ENCODE measurements around the gene ATP5F1E.
"Not testable (repeated sequence)": the region's sequence is repeated elsewhere in the genome, so short reads cannot be mapped to it uniquely, and the experiment has no call there.

Gene ATP5F1E

GRCh38 chr20:58985656-58986055 is 46.5 kb downstream of the ATP5F1E start:
- H4K20me1 ChIP-seq: peaks cover 64% of the 10 kb centered on the region
- H3K4me1 ChIP-seq: peaks cover 32% of the 10 kb centered on the region
- H3K27ac ChIP-seq: no peak overlapping the region
- H3K4me2 ChIP-seq: no peak overlapping the region
- TF ChIP-seq Cebpa-rat (IDR thresholded peaks at IDR 0.05): no peak
- no peak overlapping the region for H3K4me3 ChIP-seq
- peaks cover 68% of the 10 kb centered on the region for H3K36me3 ChIP-seq
- no peaks in the 10 kb centered on the region for H3K9me3 ChIP-seq
- no peak overlapping the region for H3K9ac ChIP-seq
- H3K27me3 ChIP-seq: no peaks in the 10 kb centered on the region

DNA sequence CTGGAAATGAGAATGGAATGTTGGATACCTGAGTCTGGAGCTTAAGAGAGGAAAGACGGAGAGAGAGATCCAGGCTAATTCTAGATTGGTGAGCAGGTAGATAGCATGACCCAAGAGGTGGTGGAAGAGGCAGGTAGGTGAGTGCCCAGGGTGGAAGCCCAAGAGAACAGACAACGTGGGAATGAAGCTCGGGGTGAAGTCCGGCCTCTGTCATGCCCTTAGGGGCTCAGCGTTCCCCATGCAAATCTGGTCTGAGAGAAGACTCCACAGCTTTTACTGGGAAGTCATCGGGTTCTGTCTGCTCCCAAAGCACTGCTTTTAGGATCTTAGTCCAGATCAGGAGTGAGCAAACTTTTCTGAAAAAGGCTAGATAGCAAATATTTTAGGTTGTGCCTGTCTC is 47.4 kb downstream of the ATP5F1E start:
- Histone ChIP-seq H3K27ac (no peak overlapping the region), H3K4me1 (peaks cover 38% of the 10 kb centered on the region), H3K9me3 (no peaks in the 10 kb centered on the region), H3K4me3 (no peak overlapping the region), H3K36me3 (peaks cover 58% of the 10 kb centered on the region), H4K20me1 (peaks cover 64% of the 10 kb centered on the region), H3K4me2 (peak overlapping the region; percentile 90), H3K9ac (peak overlapping the region; percentile 10; the same call in 1 of the 2 replicates), H3K27me3 (no peaks in the 10 kb centered on the region)
- no peak for TF ChIP-seq Cebpa-rat (IDR thresholded peaks at IDR 0.05)

DNA sequence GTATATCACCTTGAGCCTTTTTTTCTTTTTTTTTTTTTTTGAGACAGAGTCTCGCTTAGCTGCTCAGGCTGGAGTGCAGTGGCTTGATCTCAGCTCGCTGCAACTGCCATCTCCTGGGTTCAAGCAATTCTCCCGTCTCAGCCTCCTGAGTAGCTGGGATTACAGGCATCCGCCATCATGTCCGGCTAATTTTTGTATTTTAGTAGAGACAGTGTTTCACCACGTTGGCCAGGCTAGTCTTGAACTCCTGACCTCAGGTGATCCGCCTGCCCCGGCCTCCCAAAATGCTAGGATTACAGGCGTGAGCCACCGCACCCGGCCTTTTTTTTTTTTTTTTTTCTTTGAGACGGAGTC is 49.0 kb downstream of the ATP5F1E start:
- peaks cover 38% of the 10 kb centered on the region for H3K4me1 ChIP-seq
- not testable (repeated sequence) for H3K9me3 ChIP-seq, H3K27me3 ChIP-seq, H3K9ac ChIP-seq, H3K4me3 ChIP-seq, H3K27ac ChIP-seq
- peak overlapping the region; percentile 90; the same call in 1 of the 2 replicates for H3K4me2 ChIP-seq
- peaks cover 42% of the 10 kb centered on the region for H3K36me3 ChIP-seq
- H4K20me1 ChIP-seq: peaks cover 58% of the 10 kb centered on the region

DNA sequence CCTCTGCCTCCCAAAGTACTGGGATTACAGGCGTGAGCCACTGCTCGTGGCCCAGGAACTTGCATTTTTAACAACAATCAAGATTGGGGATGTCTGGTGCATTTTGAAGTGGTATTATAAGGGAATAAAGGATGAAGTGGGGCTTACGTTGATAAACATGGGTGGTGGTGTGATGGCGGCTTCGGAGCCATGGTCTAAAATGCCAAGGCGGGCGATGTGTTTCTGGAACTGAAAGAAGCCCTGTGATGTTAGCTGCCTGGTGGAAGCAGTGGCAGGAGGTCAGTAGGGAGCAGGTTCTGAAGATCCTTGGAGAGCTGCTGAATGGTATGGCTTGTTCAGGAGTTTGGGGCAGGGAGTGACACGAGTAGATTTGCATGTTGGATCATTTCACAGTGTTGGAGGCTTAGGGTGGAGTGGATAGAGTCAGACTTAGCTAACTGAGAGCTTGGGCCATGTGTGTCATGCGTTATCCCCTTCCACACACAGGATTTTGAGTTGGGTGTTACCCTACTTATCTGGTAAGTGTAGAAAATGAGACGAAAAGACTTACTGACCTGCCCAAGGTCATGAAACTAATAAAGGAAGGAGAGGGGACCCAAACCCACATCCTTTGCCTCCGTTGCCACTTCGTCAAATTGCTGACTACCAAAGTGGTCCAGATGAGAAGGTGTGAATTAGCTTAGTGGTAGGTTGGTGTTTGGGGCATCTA is 49.6 kb downstream of the ATP5F1E start:
- Histone ChIP-seq H3K9ac (peak overlapping the region; percentile 93), H3K4me1 (peaks cover 38% of the 10 kb centered on the region), H4K20me1 (peaks cover 53% of the 10 kb centered on the region), H3K9me3 (no peaks in the 10 kb centered on the region), H3K4me2 (peak overlapping the region; percentile 90), H3K27me3 (no peaks in the 10 kb centered on the region), H3K36me3 (peaks cover 37% of the 10 kb centered on the region), H3K27ac (no peak overlapping the region), H3K4me3 (peak overlapping the region; percentile 91)
- TF ChIP-seq Cebpa-rat (IDR thresholded peaks at IDR 0.05): no peak

DNA sequence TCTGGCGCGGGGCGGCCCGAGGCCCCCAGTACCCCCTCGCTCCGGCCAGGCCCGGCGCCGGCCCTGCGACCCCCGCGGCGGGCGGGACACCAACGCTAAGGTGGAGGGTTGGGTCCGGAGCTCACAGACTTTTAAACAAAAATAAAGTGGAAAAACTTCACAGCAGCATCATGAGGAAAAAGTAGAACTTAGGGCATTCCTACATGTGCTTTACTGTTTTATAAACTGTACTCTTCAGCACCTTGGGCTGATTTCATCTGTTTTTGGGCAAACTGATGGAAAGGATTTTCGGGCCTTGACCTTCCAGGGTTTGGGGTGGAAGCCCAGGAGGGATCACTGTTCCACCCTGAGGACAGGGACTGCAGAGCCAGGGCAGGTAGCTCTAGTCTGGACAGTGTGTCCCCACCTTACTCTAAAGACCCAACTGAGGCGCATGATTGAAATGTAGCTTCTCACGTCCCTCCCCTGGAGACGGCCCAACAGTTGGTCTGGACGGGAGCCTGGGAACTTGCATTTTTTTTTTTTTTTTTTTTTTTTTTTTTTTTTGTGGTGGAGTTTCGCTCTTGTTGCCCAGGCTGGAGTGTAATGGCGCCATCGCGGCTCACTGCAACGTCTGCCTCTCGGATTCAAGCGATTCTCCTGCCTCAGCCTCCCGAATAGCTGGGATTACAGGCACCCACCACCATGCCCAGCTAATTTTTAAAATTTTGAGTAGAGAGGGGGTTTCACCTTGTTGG is 50.3 kb downstream of the ATP5F1E start:
- peaks cover 46% of the 10 kb centered on the region for H4K20me1 ChIP-seq
- 0 out of 2 replicates have a peak, but pooled peaks cover under 1% of the 10 kb centered on the region for H3K9me3 ChIP-seq
- H3K9ac ChIP-seq: peak overlapping the region; percentile 93
- peaks cover 38% of the 10 kb centered on the region for H3K4me1 ChIP-seq
- H3K4me2 ChIP-seq: peak overlapping the region; percentile 90
- TF ChIP-seq Cebpa-rat (IDR thresholded peaks at IDR 0.05): no peak
- H3K36me3 ChIP-seq: peaks cover 29% of the 10 kb centered on the region
- peak overlapping the region; percentile 91 for H3K4me3 ChIP-seq
- no peaks in the 10 kb centered on the region for H3K27me3 ChIP-seq
- peak overlapping the region; percentile 96 for H3K27ac ChIP-seq

DNA sequence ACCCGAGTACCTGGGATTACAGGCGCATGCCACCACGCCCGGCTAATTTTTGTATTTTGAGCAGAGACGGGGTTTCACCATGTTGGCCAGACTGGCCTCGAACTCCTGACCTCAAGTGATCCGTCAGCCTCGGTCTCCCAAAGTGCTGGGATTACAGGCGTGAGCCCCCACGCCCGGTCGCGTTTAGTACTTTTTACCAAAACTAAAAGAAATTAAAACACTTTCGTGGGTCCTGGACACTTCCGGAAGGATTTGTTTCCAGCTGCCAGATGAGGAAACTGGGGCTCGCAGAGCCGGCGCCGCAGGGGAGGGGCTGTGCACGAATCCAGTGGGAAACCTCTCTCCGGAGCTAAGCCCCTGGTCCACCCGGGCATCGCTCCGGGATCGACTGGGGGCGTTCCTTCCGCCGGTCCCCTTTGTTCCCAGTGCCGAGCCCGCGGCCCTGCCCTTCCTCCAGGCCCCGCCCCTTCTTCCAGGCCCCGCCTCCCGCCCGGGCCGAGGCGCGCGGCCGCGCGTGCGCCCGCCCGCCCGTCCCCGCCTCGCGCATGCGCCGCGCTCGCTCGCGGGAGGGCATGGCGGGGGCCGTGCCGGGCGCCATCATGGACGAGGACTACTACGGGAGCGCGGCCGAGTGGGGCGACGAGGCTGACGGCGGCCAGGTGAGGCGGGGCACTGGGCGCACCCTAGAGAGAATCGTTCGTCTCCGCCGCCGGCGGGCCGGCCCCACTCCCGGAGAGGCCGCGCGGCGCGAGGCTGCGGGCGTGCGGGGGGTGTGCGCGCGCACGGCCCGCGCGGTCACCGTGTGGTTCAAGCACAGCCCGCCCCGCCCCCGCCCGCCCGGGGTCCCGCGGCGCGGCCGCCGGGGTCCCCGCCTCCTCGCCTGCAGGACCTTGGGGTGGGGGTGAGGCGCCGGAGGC is 51.2 kb downstream of the ATP5F1E start, which contains the start of gene NELFCD:
TSS of gene NELFCD (plus strand) at position 546 of the 917 bp plus-strand sequence. CDS start at position 600, 54 bp downstream.
- TF ChIP-seq Cebpa-rat (IDR thresholded peaks at IDR 0.05): no peak
- H3K4me1 ChIP-seq: peaks cover 38% of the 10 kb centered on the region
- peaks cover 21% of the 10 kb centered on the region for H3K36me3 ChIP-seq
- peak within 1 kb of the TSS; percentile 90 for H3K4me2 ChIP-seq
- peaks cover 8% of the 10 kb centered on the region for H3K9me3 ChIP-seq
- no peaks in the 10 kb centered on the region for H3K27me3 ChIP-seq
- peak within 1 kb of the TSS; percentile 96 for H3K27ac ChIP-seq
- peaks cover 37% of the 10 kb centered on the region for H4K20me1 ChIP-seq
- H3K9ac ChIP-seq: peak within 1 kb of the TSS; percentile 93
- H3K4me3 ChIP-seq: peak within 1 kb of the TSS; percentile 91

- no peak for TF ChIP-seq Cebpa-rat (IDR thresholded peaks at IDR 0.05)
- Histone ChIP-seq H3K4me2 (no peak overlapping the region), H3K27ac (no peak overlapping the region), H4K20me1 (peaks cover 13% of the 10 kb centered on the region), H3K9ac (no peak overlapping the region), H3K4me1 (peaks cover 25% of the 10 kb centered on the region), H3K9me3 (peaks cover 23% of the 10 kb centered on the region), H3K27me3 (no peaks in the 10 kb centered on the region), H3K36me3 (no peaks in the 10 kb centered on the region), H3K4me3 (no peak overlapping the region)
Observed at GRCh38 chr20:58978351-58979190, 53.6 kb downstream of the ATP5F1E start.

DNA sequence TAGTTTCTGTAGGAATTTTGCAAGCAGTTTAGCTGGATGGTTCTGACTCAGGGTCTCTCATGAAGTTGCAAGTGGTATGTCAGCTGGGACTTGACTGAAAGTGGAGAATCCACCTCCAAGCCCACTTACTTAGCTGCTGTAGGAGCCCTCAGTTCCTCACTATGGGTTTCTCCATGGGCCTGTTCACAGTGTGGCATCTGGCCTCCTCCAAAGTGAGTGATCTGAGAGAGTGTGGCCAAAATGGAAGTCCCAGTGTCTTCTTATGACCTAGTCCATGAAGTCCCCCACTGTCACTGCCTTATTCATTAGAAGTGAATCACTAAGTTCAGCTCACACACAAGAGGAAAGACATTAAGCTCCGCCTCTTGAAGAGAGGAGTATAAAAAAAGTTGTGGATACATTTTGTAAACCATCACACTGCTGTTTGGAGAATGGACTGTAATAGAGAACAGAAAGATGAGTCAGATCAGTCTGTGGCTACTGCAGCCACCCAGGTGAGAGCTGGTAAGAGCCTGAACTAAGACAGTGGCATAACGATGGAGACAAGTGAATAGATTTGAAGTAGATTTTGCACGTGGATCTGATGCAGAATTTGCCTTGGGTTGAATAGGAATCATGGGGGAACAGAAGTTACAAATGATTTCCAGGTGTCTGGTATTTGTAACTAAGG is 55.9 kb downstream of the ATP5F1E start:
- H3K4me3 ChIP-seq: no peak overlapping the region
- H4K20me1 ChIP-seq: no peaks in the 10 kb centered on the region
- H3K4me1 ChIP-seq: peaks cover 8% of the 10 kb centered on the region
- no peak overlapping the region for H3K4me2 ChIP-seq
- TF ChIP-seq Cebpa-rat (IDR thresholded peaks at IDR 0.05): no peak
- no peaks in the 10 kb centered on the region for H3K36me3 ChIP-seq
- no peaks in the 10 kb centered on the region for H3K27me3 ChIP-seq
- no peak overlapping the region for H3K9ac ChIP-seq
- H3K9me3 ChIP-seq: peaks cover 23% of the 10 kb centered on the region
- H3K27ac ChIP-seq: no peak overlapping the region

All from BLaER1 (cell line).